A673 (cell line): ENCODE data around the gene COQ5. TPM values are rescaled to one million over a fixed set of nuclear protein-coding genes. Genes with fewer than 3 reads are reported as not detected.

ENCODE experiments used
- BruUV-seq: library from RNA; stranded (reverse); fragments of 400-500 nt; replicated peaks from 2 replicates; lab custom pipeline; 2021; lab: Mats Ljungman, UMichigan
- CTCF ChIA-PET: fragments of 300-600 bp; sonication (Branson Sonifier 250); formaldehyde crosslinking; loops from one replicate; lab custom pipeline; 2022; ENCODE audit warnings: antibody characterized with exemption; lab: Charles Lee
- POLR2A ChIA-PET: fragments of 300-600 bp; sonication (Branson Sonifier 250); formaldehyde crosslinking; loops from one replicate; lab custom pipeline; 2022; ENCODE audit warnings: antibody characterized with exemption; ENCODE audit not compliant: low non-redundant PET; lab: Charles Lee
- DNase-seq: peaks from one replicate; pipeline ENCODE4 v3.0.0-alpha.2; 2015; ENCODE audit warnings: low spot score
- H3K27ac ChIP-seq: fragments of 200-600 bp; sonication (generic); 2 replicates; pipeline ENCODE4 v1.5.1; 2016; ENCODE audit warnings: mixed run types, low read depth, mild to moderate bottlenecking, mixed read lengths, antibody characterized with exemption, low read length; ENCODE audit not compliant: poor library complexity, severe bottlenecking
- H3K27me3 ChIP-seq: fragments of 200-600 bp; sonication (generic); replicated peaks from 2 replicates; pipeline ENCODE4 v1.6.1; 2017; ENCODE audit warnings: mixed run types, low read depth, mild to moderate bottlenecking, mixed read lengths, antibody characterized with exemption, low read length; ENCODE audit not compliant: insufficient read depth, poor library complexity
- H3K36me3 ChIP-seq: fragments of 200-600 bp; sonication (generic); 2 replicates; pipeline ENCODE4 v1.6.1; 2016; ENCODE audit warnings: mixed run types, mild to moderate bottlenecking, mixed read lengths, antibody characterized with exemption, low read length; ENCODE audit not compliant: insufficient read depth, poor library complexity, severe bottlenecking
- H3K4me1 ChIP-seq: fragments of 200-600 bp; sonication (generic); 2 replicates; pipeline ENCODE4 v1.6.1; 2017; ENCODE audit warnings: mixed run types, mild to moderate bottlenecking, mixed read lengths, antibody characterized with exemption, low read length; ENCODE audit not compliant: insufficient read depth, poor library complexity, severe bottlenecking
- H3K4me3 ChIP-seq: fragments of 200-600 bp; sonication (generic); 2 replicates; pipeline ENCODE4 v1.5.1; 2016; ENCODE audit warnings: low read depth, mixed run types, mild to moderate bottlenecking, mixed read lengths, low read length; ENCODE audit not compliant: poor library complexity, severe bottlenecking
- H3K9me3 ChIP-seq: fragments of 200-600 bp; sonication (generic); 2 replicates; pipeline ENCODE4 v1.6.1; 2016; ENCODE audit warnings: mixed run types, low read depth, mild to moderate bottlenecking, mixed read lengths, antibody characterized with exemption, low read length; ENCODE audit not compliant: poor library complexity, severe bottlenecking
- EZH2 ChIP-seq: fragments of 200-600 bp; sonication (generic); IDR thresholded peaks from 2 replicates; pipeline ENCODE4 v1.6.1; 2017; ENCODE audit warnings: borderline replicate concordance, low read depth, mild to moderate bottlenecking, mixed read lengths, antibody characterized with exemption, low read length; ENCODE audit not compliant: poor library complexity, severe bottlenecking
- intact Hi-C: fragments of 100-400 bp; cut with micrococcal nuclease; formaldehyde crosslinking; loops from one replicate; pipeline ENCODE4 v1.10.0; 2022; ENCODE audit not compliant: unreplicated experiment
- total RNA-seq: library from RNA; stranded (reverse); gene quantifications from 2 replicates; pipeline ENCODE4 v1.2.3, GENCODE V29; 2021
- TF ChIP-seq, protein P1 (sequence below): fragments of 300-800, 200-600 bp; sonication (generic); conservative IDR thresholded peaks from 2 replicates; pipeline ENCODE4 v1.5.1; 2017; ENCODE audit warnings: low read depth, mild to moderate bottlenecking, antibody characterized with exemption, low read length, moderate library complexity, mixed read lengths

COQ5 gene
- total RNA-seq, 1 experiment from 2014 or later: 36.5 TPM

- CTCF ChIA-PET: no interaction called here
- POLR2A ChIA-PET: no interaction called here
- peaks cover 9% of the 10 kb centered on the region for H3K4me1 ChIP-seq
- DNase-seq: peak; percentile 42
- no peaks in the 10 kb centered on the region for H3K27me3 ChIP-seq
- no peak overlapping the region for H3K27ac ChIP-seq
- H3K36me3 ChIP-seq: no peaks in the 10 kb centered on the region
- no peak for TF ChIP-seq EZH2
- TF ChIP-seq, protein P1, sequence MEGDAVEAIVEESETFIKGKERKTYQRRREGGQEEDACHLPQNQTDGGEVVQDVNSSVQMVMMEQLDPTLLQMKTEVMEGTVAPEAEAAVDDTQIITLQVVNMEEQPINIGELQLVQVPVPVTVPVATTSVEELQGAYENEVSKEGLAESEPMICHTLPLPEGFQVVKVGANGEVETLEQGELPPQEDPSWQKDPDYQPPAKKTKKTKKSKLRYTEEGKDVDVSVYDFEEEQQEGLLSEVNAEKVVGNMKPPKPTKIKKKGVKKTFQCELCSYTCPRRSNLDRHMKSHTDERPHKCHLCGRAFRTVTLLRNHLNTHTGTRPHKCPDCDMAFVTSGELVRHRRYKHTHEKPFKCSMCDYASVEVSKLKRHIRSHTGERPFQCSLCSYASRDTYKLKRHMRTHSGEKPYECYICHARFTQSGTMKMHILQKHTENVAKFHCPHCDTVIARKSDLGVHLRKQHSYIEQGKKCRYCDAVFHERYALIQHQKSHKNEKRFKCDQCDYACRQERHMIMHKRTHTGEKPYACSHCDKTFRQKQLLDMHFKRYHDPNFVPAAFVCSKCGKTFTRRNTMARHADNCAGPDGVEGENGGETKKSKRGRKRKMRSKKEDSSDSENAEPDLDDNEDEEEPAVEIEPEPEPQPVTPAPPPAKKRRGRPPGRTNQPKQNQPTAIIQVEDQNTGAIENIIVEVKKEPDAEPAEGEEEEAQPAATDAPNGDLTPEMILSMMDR: no peak
- no peak overlapping the region for H3K4me3 ChIP-seq
- H3K9me3 ChIP-seq: no peaks in the 10 kb centered on the region
- intact Hi-C loops: no loop called here
- no TSS peak for BruUV-seq
Observed at GRCh38 chr12:120474616-120474960, 54.4 kb downstream of the COQ5 start.

DNA sequence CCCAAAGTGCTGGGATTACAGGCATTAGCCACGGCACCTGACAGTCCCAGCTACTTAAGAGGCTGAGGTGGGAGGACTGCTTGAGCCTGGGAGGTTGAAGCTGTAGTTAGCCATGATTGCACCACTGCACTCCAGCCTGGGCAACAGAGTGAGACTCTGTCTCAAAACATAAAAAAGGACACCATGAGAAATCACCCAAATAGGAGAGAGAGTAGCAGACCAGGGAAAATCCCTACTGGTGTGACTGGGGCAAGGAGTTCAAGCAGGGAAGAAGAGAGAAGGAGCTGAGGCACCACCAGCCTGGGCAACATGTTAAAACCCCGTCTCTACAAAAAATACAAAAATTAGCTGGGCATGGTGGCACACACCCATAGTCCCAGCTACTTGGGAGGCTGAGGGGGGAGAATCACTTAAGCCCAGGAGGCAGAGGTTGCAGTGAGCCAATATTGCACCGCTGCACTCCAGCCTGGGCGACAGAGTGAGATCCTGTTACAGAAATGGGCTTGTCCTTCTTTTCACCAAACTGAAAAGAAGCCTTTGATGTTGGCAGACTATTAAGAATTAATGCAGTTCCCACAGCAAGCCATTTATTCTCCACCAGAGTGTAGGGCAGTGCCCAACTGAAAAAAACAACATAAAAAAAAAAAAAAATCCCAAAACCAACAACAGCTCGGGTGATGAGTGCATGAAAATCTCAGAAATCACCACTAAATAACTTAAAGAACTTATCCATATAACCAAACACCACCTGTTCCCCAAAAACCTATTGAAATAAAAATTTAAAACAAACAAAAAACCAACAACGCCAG lies 54.9 kb downstream of the COQ5 start:
- no peak overlapping the region for H3K4me3 ChIP-seq
- CTCF ChIA-PET: no interaction called here
- POLR2A ChIA-PET: interaction anchor here (0.6 kb wide), 1 partner anchor 183 kb away, joined by 3 read pairs; no protein-coding TSS in a partner anchor
- no peaks in the 10 kb centered on the region for H3K9me3 ChIP-seq
- no TSS peak for BruUV-seq
- DNase-seq: no peak
- H3K36me3 ChIP-seq: no peaks in the 10 kb centered on the region
- H3K4me1 ChIP-seq: peaks cover 9% of the 10 kb centered on the region
- intact Hi-C loops: no loop called here
- H3K27ac ChIP-seq: no peak overlapping the region
- no peaks in the 10 kb centered on the region for H3K27me3 ChIP-seq
- TF ChIP-seq EZH2: no peak
- TF ChIP-seq, protein P1: no peak

DNA sequence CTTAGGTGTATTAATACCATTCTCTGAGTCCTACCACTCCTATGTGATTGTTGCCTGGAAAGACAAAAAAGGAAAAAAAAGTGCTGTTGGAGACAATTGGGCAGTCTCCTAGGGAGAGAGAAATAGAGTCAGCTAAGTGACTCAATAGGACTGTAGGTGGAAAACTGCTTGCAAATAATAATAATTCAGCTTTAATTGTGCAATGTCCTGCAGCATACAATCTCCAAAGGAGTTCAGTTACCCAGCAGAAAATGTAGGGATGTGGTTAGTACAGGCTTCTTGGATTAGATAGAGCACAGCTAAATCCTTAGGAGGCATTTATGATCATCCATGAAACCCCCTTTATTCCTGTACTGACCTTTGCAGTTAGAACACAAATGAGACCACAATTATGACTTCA lies 56.4 kb downstream of the COQ5 start:
- H3K4me1 ChIP-seq: peaks cover 9% of the 10 kb centered on the region
- ChIA-PET CTCF (no interaction called here), POLR2A (interaction anchor here (0.5 to 0.6 kb wide), 2 partner anchors 24 to 131 kb away, joined by 5 to 7 read pairs; no protein-coding TSS in a partner anchor)
- no peak overlapping the region for H3K4me3 ChIP-seq
- no peak for TF ChIP-seq EZH2
- TF ChIP-seq, protein P1: no peak
- intact Hi-C loops: no loop called here
- H3K27me3 ChIP-seq: no peaks in the 10 kb centered on the region
- no TSS peak for BruUV-seq
- H3K9me3 ChIP-seq: no peaks in the 10 kb centered on the region
- DNase-seq: no peak
- H3K36me3 ChIP-seq: peaks cover under 1% of the 10 kb centered on the region
- H3K27ac ChIP-seq: no peak overlapping the region
